ENCODE results near the gene CEP290.

CEP290 gene, protein sequence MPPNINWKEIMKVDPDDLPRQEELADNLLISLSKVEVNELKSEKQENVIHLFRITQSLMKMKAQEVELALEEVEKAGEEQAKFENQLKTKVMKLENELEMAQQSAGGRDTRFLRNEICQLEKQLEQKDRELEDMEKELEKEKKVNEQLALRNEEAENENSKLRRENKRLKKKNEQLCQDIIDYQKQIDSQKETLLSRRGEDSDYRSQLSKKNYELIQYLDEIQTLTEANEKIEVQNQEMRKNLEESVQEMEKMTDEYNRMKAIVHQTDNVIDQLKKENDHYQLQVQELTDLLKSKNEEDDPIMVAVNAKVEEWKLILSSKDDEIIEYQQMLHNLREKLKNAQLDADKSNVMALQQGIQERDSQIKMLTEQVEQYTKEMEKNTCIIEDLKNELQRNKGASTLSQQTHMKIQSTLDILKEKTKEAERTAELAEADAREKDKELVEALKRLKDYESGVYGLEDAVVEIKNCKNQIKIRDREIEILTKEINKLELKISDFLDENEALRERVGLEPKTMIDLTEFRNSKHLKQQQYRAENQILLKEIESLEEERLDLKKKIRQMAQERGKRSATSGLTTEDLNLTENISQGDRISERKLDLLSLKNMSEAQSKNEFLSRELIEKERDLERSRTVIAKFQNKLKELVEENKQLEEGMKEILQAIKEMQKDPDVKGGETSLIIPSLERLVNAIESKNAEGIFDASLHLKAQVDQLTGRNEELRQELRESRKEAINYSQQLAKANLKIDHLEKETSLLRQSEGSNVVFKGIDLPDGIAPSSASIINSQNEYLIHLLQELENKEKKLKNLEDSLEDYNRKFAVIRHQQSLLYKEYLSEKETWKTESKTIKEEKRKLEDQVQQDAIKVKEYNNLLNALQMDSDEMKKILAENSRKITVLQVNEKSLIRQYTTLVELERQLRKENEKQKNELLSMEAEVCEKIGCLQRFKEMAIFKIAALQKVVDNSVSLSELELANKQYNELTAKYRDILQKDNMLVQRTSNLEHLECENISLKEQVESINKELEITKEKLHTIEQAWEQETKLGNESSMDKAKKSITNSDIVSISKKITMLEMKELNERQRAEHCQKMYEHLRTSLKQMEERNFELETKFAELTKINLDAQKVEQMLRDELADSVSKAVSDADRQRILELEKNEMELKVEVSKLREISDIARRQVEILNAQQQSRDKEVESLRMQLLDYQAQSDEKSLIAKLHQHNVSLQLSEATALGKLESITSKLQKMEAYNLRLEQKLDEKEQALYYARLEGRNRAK (N-terminal part only)

DNA sequence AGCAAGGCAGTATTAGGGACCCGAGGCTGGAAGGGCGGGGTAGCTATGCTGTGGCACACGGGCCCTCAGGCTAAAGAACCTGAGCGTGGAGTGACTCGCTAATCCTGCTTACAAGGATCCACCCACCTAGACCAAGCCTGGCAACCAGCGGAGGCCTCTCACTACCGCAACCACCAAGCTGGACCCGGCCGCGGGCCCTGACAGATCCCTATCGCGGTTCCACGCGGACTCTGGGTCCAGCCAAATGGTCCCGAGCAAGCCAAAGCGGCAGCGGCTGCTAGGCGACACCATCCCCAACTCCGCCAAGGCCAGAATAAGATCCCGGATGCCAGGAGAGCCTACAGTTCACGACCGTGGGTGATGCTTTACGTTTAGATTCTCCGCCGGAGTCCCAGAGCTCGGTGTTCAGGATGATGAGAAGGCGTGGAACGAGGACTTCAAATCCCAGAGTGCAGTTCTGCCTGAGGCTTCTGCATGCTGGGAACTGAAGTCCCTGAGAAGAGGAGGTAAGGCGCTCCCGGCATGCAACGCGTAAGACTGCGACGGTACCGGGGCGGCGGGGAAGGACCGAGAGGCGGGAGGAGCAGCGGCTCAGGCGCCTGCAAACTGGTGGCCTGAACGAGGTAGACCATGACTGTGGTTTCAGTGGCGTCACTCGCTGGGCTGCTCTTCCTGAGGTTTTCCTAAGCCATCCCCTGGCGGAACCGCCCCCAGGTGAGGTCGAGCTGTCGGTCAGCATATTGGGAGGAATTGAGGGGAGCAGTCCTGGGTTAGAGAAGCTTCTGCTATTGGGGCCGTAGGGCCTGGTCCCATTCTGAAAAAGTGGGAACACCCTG, at the start of gene CEP290, which contains the start of gene TMTC3:
CEP290 (minus strand) TSS at position 315 of the 836 bp plus-strand sequence. CDS start 781 bp downstream, outside the sequence.
TMTC3 (plus strand) TSS at position 534 of the 836 bp plus-strand sequence. CDS start 6,009 bp downstream, outside the sequence.
- DNase-seq, result peak; percentile 100

DNA sequence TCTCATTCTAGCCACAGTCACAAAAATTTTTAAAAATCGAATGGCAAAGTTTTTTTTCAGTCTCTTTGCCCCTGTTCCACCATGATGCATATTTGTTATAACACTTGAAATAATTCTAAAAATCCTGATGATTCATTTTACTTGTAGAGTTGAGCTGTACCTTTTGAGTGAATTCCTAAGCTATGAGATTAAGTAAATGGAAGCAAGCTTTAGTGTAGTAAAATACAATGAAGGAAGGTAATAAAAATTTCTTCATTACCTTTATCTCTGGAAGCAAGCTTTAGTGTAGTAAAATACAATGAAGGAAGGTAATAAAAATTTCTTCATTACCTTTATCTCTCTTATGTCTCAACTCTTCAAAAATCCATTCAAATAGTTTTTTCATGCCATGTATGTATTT, 46.3 kb upstream of the CEP290 start:
- no peak for DNase-seq

DNA sequence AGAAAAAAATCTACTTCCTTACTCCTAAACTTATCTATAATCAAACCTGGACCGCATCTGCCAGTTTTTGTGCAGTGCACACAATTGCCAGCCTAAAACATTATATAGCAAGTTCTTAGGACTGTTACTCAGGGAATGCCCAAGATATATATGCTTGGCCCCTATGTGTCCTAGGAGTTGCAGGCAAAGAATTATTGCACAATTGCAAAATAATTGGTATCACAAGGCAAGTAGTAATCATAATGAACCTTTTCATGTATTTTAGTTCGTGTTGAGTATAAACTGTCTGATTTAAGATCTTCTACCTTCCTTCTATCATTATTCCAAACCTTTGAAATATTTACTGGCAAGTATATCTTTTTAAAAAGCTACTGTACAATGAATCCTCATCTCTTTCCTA, 45.7 kb upstream of the CEP290 start:
- no peak for DNase-seq

DNA sequence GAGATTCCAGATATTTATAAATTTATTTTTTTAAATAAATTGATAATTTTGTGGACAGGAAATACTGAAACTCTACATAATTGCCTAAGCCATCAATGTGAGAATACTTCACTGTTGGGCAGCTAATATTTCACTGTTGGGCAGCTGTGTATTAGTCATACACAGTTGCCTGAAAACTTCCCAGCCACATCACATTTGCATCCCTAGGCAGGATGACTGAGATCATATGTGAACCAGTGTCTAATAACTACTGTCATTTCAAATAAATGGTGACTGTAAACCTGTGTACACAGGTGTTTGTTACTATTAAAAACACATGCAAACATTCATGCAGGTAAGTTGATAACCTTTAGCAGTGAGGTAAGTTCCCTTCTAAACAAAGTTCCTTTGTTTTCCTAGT, 44.1 kb upstream of the CEP290 start:
- no peak for DNase-seq

DNA sequence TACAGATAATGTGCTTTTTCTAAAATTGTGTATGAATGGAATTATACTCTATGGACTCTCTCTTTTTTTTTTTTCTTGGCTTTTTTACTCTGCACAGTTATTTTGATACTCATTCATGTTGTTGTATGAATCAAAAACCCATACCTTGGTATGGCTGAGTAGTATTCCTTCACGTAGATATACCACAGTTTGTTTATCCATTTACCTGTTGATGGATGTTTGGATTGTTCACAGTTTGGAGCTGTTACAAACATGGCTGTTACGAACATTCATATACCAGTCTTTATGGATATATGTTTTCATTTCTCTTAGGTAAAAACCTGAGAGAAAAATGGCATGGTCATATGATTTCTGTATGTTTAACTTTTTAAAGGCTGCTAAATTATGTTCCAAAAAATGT, 43.4 kb upstream of the CEP290 start:
- DNase-seq, result no peak

DNA sequence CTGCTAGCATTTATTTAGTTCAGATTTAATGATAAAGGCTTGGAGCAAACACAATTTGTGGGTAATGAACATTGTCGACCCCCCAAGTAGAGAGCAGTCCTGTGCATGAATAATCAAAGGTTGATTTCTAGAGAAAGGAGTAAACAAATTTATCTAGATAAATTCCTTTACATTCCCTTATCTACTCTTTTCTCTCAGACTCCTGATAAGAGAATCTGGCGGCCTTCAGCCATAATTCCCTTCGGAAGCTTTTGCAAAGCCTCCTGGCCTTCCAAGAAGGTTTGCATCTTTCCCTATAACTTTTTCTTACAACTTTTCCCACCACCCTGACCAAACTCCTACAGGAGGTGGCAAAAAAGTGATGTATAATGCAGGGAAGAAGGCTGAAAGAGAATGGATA, 42.3 kb upstream of the CEP290 start:
- no peak for DNase-seq

DNA sequence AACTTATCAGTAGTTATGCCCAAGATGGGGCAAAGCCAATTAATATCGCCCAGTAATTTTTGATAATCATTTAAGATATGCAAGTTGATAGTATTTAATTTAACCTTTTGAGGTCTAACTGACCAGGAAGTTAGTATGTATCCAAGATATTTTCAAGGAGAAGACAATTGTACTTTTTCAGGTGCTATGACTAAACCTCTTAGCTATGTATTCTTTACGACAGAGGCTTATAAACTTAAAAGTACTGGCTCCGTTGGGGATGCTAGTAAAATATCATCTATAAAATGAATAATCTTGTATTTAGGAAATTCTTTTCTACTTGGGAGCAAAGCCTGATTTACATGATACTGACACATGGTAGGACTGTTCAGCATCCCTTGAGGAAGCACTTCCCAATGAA, 40.5 kb upstream of the CEP290 start:
- DNase-seq, result no peak

DNA sequence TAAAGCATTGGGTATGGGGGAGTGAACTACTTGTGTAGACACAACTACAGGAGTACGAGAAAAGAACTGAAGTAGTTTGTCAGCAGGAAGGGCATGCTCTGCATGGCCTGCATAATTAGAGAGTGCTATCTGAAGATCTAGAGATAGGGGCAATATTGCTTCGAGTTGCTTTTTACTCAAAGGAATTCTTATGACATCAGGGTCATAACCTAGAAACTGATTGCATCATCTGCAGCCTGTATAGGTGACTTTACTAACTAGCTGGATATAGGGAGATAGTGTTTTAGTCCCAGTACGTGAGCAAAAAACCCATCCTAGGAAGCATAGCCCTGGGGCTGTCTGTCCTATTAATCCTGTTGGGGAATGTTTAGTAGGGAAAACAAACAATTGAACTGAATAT, 40.0 kb upstream of the CEP290 start:
- no peak for DNase-seq

DNA sequence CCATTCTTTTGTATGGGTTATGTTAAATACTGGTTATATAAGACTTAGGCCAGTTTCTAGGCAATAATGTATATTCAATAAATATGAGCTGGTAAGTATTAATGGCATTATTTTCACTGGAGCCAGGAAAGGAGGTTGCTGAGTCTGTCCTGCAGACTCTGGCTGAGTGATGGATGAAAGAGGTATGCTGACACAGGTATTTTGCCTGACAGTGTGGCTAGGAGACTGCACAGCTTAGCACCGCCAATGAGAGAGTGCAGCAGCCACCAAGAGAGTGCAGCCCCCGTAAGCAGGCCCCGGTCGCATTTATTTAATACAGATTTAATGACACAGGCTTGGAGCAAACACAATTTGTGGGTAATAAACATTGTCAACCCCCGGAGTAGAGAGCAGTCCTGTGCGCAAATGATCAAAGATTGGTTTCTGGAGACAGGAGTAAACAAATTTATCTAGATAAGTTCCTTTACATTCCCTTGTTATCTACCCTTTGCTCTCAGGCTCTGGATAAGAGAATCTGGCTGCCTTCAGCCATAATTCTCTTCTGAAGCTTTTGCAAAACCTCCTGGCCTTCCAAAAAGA, 37.6 kb upstream of the CEP290 start:
- no peak for DNase-seq

DNA sequence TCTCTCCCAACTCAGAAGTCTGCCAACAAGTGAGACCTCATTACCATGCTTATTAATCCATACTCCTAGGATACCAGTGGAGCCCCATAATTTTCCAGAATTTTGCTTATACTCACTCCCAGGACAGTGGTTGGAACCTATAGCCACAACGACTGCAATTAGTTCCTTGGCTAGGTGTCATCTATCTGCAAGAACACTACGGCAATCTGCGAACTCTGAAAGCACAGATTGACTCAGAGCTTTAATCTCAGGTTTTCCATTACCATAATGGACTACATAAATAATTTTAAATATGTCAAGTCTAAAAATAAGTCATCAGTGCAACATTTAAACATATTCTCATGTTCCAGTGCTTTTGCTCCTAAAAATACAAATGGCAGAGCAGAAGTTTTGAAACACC, 33.7 kb upstream of the CEP290 start:
- no peak for DNase-seq

DNA sequence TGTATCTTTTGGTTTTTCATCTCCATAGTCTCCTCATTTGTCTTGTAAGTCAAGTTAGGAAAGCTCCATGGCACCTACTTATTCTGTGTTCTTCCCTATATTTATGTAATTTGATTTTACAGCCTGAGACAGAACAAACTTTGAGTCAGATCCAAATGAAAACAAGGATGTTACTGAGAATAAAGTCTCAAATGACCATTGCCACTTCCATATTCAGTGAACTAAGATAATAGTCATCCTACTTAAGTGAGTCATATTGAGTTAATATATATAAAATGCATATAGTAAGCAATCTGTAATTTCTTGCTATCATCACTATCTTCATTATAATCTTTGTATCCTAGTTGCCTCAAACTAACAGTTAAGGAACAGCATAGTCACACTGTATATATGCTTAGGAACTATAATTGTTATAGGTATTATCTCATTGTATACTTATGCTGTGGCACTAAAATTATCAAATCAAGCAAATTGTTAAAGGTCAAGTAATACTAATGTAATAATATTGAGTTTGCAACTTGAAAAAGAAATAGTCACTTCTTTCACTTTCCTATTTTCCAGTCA, 31.0 kb upstream of the CEP290 start:
- DNase-seq, result no peak

DNA sequence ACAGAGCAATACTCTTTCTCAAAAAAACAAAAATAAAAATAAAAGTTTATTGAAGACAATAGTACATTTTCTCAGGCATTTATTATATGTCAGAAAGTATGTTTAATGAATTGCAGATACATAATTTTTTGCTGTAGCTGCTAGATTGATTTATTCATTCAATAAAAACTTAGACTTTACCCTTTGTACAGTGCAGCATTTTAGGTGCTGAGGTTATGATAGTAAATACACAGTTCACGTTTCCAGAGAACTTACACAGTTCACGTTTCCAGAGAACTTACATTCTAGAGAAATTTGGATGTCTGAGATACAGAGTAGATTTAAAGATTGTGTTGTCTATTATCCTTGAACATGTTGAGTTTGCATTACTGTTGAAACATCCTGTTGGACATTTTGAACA, 25.5 kb upstream of the CEP290 start:
- DNase-seq, result no peak

DNA sequence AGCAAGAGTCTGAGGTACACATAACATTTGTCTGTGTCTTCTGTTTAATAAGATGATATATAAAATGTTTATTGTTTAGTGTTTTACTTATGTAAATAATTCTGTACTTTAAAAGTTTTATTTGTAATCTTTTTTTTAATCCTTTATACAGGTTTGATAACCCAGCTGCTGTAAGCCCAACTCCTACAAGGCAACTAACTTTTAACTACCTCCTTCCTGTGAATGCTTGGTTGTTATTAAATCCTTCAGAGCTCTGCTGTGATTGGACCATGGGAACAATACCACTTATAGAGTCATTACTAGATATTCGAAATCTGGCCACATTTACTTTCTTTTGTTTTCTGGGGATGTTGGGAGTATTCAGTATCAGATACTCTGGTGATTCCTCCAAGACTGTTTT, 24.3 kb upstream of the CEP290 start:
- no peak for DNase-seq

DNA sequence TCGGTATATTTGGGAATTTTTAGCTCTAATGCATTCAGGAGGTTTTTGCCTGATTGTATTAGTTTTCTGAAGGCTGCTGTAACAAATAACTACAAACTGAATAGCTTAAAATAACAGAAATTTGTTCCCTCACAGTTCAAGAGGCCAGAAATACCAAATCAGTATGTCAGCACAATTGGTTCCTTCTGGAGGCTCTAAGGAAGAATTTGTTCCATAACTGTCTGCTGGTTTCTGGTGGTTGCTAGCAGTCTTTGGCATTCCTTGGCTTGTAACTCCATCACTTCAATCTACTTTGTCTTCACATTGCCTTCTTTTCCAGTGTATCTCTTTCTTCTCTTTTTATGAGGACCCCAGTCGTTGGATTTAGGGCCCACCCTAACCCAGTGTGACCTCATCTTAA, 21.5 kb upstream of the CEP290 start:
- no peak for DNase-seq

DNA sequence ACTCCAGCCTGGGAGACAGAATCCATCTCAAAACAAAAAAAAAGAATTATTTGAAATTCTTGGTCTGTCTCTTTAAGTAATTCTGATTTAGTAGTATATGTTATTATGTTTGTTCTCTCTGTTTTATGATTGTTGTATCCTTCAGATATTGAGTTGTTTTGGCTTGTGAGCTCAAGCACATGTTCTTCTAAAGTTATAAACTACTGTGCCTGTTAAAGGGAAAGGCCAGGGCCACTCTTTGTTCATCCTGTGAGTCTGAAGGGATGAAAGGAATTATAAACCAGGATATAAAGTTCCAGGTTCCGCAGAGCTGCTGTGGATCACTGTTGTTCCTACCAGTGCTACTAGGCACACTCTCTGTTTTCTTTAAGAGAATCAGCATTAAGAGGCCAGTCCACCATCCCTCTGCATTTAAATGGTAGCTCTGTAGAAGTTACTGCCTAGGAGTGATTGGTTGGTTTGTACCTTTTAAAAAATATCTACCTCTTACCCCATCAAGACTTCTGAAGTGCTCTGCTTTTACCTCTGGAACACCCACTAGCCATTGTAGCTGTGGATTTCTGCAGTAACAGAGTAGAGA, 14.3 kb upstream of the CEP290 start:
- DNase-seq, result no peak

DNA sequence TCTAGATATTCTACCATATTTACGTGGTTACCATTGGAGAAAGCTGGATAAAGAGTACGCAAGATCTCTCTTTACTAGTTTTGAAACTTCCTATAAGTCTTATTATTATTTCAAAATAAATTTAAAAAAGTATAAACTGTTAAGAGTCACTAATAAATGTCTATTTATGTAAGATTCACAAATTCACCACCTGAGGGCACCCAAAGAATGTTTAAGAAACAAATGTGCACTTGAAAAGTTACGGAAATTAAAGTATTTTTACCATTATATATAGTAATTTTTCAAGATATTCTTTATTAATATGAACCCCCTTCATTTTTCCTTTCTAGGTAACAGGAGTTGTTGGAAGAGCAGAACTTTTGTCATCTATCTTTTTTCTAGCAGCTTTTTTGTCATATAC, 12.1 kb upstream of the CEP290 start:
- DNase-seq, result peak; percentile 8

DNA sequence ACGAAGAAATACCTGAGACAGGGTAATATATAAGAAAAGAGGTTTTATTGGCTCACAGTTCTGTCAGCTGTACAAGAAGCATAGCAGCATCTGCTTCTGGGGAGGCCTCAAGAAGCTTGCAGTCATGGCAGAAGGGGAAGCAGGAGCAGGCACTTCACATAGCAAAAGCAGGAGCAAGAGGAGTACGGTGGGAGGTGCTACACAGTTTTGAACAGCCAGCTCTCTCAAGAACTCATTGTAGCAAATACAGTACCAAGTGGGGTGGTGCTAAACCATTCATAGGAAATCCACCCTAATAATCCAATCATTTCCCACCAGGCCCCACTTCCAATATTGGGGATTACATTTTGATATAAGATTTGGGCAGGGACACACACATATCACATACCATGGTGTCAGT, 8.2 kb upstream of the CEP290 start:
- DNase-seq, result no peak

DNA sequence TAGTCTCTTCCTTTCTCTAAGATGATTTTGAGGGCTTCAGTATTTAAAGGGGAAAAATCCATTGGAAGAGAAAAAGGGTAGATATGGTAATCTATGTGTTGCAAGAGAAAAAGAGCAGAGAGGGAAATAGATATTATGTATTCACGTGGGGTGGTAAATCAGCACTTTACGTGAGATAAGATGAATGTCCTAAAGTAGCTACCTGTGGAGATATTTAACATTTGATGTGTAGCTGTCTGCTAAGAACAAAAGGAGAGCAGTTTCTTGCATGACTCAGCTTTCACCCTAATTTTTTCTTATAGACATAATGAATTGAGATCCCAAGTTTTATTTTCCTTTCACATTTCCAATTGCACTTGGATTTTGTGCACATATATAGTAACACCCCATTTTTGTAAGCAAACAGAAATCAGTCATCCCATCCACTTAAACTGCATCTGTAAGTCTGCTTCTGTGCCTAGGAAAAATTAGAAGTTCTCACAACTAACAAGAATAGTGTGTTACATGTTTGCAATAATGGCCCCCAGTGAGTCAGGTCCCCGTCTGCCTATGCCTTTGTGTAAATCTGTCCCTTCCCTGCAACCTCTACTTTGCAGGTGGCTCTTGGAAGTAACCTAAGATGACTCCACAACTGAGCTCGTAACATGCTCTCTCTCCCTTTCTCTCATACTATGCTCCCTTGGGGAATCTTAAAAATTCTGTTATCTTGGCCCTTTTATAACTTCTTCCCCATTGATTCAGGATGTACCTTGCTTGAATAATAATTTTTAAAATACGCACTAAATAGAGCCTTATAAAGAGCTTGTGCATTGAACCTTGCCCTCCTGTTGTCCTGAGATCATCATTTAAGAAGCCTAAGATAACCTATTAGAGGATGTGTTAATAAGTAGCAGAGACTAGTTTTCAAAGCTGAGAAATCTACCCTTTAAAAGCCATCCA, 3.9 kb upstream of the CEP290 start:
- no peak for DNase-seq

DNA sequence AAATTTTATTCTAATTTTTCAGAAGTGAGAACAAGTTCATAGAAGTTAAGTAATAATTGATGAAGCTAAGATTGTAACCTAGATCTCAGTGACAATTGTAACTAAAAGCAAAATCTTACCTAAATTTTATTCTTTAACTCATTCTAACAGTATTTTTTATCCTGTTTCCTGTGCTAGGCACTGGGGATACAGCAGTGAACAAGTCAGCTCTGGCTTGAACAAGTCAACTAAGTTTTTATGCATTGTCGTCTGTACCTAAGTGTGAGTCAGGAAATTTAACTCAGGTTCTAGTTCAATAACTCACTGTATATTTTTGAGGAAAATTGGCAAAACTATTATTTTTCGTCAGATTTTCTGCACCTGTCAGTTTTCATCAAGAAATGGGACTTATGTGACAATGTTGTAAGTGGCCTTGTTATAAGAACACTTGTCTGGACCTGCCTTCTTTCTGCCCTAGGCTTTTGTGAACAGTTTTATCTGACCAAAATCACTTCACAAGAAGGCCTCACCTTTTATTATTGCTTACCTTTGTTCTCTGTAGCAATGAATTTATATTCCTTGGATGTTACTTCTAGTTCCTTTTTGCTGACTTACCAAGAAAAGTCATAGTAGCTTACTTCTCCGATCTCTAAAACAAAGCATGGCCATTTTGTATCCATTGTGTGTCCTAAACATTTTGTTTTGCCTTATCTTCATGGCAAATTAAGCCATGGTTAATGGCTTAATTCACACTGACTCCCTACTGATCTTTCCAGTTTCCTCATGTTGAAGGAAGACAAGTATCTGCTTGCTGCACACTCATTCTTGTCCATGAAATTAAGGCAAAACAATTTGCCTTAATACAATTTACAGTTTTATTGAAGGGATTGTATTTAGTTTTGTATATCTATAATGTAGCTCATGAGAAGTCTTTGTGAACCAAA, 2.9 kb upstream of the CEP290 start:
- DNase-seq, result peak; percentile 37
